Urothelium cell line (cell line): ENCODE measurements around the gene CBY2.
A peak's percentile ranks its signal among the peaks of the same experiment; 100 is the strongest.

ENCODE experiments used
- DNase-seq: peaks from one replicate; pipeline ENCODE4 v3.0.0; 2011; ENCODE audit warnings: low spot score, mixed read lengths
- FAIRE-seq: peaks from 2 replicates; lab custom pipeline; 2011; peaks lifted over from hg19 to GRCh38; lab: Jason Lieb, UNC

CBY2 gene

DNA sequence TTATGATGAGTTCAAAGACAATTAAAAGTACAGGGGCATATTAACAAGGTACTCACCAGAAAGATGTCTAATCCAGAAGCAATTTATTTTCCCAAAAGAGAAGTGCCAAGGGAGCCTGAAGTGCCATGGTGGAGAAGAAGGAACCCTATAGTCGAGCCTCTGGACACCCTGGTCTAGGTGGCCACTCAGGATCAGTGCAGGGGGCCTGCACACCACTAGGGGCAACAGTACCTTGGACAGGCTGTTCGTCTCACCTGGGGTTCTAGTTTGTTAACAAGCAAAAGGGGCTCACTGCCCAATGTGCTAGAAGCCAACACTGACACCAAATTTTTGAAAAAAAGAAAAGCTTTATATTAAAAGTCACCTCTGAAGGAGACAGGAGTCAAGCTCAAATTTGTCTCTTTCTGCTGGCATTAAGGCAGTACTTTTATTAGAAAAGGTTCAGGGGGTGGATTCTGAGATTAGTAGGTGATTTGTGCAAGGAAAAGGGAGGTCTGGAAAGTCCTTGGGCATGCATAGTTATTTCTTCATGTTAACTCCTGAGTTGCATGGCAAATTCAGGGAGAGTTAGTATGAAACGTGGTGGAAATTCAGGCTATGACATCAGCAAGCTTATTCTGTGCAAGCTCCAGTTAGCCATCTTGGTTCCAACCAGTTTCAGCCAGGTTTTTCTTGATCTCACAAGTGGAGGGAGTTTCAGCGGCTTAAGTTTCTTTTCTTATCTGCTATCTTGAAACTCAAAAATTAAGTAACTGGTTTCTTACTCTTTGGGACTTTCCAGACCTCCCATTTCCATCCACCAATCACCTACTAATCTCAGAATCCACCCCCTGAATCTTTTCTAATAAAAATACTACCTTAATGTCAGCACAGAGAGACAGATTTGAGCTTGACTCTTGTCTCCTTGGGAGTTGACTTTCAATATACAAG, 884 bp upstream of the CBY2 start:
- DNase-seq: no peak

DNA sequence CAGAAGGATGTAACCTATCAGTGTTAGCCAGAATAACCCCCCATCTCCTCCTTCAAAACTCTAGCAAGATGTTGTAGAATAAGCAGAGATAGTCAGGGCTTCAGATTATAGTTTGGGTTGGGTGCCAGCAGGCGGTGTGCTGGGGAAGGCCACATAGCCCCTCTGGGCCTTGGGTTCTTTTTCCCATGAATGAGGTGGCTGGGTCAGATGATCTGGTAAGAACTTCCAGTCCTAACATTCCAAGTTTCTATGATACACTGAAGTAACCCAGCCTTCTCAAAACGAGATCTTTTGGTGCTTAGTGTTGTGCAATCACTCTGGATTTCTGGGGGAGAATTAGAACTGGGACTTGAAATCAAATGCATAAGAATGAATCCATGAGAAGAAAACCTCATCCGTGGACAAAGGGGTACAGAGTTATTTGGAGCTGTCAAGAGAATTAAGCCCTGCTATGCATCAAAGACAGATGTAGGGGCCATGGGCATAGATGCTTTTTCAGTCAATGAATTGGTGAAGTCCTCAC, 810 bp downstream of the CBY2 start:
- no peak for DNase-seq
- no peak for FAIRE-seq

More for the DNA sequence above, 884 bp upstream of the CBY2 start:
- no peak for FAIRE-seq

DNA sequence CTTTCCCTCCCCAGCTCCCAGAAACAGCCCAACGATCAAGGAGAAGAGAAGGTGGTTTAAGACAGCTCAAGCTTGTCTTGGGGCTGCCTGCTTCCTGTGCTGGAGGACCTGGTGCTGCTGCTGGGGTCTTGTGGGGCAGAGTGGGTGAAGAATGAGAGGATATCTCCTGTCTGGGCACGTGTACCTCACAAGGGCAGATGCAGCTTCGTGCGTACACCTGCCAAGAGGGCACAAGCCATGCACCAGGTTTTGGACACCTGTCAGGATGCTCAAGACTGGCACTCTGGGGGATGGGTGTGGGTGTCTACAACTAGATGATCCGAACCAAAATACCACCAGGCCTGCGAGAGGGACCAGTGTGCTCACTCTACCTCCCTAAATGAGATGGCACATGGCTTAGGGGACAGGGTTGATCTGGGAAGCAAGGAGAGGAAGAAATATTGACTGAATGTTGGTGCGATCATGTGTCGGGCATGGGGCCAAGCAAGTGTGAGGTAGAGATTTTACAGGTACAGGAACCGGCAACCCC, 2.2 kb downstream of the CBY2 start:
- FAIRE-seq (no peak), DNase-seq (no peak)

DNA sequence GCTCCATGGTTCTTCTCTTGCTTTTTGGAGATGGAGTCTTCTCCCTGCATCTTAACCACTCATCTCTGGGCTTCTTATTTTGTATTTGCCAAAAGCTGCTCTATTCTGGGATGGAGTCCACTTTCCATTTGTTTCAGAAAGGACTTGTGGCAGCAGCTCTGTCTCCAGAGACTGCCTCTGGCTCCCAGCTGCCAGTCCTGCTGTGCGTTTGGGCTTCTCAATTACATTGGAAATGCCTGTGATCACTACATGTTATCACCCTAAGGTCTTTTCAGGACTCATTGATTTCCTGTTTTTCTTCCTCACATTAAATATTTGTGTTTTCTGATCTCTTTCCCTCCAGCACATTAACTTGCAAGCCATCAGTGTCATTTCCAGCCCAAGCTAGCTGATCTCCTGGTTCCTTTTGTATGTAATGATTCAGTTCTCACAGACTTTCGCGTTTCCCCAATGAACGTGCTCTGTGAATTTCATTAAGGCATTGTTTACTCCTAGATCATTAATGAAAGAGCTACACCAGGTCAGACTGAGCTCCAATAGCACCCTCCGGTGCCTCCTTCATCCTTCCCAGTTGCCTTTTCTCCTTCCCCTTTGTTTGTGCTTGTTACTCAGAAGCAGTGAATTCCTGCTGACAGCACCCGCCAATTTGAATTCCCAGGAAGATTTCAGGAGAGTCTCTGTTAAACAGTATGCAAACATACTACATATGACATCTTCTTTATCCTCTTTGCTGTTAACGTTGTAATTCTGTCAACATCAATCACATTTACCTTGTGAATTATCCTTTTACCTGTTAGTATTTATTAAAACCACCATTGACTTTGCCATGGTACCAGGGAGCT, 3.0 kb downstream of the CBY2 start:
- FAIRE-seq (no peak), DNase-seq (no peak)

DNA sequence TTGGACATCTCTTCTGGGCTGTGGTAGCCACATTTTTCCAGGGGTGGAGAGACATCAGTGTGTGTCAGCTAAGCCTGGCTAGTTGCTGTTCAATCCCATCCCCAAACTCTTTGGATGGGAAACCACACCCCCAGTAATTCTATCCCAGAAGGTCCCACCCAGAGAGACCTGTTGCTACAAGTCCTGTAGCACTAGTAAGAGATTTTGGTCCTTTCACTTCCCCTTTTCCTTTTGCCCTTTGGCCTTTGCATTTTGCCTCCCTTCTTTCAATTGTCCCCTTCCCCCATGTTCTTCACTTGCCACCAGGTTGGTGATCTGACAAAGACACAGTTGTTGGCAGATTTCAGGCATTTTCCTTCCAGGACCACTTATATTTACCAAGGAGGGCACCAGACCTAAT, 3.8 kb downstream of the CBY2 start:
- no peak for FAIRE-seq

DNA sequence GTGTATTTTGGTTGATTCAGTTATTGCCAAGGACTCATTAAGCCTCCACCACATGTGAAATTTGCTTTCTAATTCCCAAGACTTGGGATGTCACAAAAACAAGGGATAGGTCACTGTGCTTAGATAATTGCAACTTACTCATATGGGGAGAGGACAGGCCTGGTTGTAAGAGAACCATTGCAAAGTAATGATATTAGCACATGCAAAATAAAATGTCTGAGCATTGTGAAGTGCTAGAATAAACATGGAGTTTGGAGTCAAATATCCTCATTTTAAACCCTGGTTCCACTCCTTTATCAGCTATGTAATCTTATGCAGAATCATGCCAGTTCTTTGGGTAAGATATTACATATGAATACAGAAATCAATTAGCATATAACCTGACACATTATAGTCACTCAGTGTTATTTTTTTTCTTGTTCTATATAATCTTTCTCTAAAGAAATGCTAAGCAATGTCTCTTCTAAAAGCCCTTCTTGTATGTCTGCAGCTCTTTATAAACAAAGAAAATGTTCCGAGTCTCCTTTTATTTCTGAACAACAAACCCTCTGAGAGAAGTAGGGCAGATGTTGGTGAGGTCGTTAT, 5.5 kb downstream of the CBY2 start:
- FAIRE-seq (no peak), DNase-seq (no peak)

More for the DNA sequence above, 3.8 kb downstream of the CBY2 start:
- no peak for DNase-seq

DNA sequence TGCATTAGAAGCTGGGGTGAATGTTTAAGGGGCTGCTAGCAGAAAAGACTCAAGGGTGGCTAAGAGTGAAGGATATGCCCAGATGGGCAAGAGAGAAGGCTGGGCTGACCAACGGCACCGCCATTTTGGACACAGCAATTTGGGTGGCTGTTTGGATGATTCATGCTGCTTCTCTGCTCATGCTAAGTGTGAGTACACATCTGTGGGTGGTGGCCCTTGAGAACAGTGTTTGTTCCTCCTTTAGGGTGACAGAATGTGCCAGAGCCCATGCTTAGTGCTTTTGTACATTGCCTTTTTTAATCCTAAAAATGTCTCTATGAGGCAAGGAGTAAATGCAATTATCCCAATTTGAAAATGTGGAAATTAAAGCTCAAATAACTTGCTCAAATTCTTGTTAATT, 9.8 kb downstream of the CBY2 start:
- DNase-seq (no peak), FAIRE-seq (no peak)

DNA sequence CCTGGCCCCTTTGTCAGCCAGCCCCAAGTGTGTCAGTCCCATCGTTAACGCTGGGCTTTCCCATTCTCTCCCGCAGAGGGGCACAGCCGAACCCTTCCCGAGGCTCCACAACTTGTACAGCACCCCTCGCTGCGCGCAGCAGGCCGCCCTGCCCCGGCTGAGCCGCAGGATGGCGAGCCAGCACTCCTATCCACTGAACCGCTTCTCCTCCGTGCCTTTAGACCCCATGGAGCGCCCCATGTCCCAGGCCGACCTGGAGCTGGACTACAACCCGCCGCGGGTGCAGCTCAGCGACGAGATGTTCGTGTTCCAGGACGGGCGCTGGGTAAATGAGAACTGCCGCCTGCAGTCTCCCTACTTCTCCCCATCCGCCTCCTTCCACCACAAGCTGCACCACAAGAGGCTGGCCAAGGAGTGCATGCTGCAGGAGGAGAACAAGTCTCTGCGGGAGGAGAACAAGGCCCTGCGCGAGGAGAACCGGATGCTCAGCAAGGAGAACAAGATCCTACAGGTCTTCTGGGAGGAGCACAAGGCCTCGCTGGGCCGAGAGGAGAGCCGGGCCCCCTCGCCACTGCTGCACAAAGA, 11.1 kb downstream of the CBY2 start:
- no peak for DNase-seq
- no peak for FAIRE-seq

DNA sequence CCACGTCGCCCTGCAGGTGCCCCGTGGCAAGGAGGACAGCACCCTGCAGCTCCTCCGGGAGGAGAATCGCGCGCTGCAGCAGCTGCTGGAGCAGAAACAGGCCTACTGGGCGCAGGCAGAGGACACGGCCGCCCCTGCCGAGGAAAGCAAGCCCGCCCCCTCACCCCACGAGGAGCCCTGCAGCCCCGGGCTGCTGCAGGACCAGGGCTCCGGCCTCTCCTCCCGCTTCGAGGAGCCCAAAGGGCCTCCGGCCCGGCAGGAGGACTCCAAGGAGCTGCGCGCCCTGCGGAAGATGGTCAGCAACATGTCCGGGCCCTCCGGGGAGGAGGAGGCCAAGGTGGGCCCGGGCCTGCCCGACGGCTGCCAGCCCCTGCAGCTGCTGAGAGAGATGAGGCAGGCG, 11.6 kb downstream of the CBY2 start:
- FAIRE-seq: no peak
- DNase-seq: no peak

DNA sequence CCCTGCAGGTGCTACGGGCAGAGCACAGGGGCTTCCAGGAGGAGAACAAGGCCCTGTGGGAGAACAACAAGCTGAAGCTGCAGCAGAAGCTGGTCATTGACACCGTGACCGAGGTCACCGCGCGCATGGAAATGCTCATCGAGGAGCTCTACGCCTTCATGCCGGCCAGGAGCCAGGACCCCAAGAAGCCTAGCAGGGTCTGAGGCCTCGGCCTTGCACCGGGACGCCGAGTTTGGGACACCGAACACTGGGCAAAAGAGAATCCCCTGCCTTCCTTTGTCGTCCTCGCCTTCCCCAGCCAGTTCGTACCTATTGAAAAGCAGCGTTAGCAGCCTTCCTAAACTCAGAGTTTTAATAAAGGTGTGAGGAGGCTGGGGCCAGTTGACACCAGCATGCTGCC, 12.1 kb downstream of the CBY2 start:
- FAIRE-seq (no peak), DNase-seq (no peak)

DNA sequence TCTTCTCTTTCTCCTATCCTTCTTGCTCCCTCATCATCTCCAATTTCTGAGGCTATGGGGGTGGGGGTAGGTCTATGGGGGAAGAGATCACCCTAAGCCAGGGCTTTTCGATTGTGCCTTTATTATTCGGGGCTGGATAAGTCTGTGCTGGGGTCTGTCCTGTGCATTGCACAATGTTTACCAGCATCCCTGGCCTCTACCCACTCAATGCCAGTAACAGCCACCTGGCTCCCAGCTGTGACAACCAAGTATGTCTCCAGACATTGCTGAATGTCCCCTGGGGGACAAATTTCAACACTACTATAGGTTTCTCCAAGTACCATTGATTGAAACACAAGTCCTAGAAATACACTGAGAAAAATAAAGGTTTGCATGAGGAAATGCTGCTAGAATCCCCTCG, 13.2 kb downstream of the CBY2 start:
- no peak for DNase-seq
- FAIRE-seq: no peak

DNA sequence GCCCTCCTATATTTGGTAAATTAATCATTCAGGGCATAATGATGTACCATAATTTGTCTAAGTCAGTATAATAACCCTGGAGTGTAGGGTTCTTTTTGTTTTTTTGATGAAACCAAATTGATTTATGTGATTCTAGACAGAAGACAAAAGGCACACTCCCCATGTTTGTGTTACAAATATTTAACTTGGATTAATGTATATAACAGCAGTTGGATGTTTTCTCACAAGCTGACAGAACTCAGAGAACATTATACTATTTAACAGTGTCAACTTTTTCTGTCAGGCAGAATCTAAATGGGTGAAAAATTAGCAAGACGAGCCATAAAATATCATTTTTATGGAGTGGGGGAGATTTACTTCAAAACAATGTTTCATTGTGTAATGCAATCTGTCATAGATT, 15.2 kb downstream of the CBY2 start:
- DNase-seq: no peak
- no peak for FAIRE-seq

DNA sequence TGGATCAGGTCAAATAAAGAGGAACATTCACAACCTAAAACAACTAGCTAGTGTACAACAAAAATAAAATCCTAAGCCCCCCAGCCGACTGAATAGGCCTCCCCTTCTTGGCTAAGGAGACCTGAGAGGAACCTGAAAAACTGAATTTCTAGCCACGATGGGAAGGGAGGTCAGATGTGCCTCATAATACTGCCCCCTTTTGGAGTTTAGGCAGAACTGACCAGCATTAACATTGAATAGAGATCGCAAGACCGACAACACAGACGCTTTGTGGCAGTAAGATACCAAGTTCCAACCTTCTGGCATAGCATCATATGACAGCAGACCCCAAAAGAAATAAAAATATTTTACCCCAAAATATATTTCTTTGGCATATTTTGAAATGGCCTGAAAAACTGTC, 15.9 kb downstream of the CBY2 start:
- DNase-seq: peak; percentile 13
- FAIRE-seq: no peak

DNA sequence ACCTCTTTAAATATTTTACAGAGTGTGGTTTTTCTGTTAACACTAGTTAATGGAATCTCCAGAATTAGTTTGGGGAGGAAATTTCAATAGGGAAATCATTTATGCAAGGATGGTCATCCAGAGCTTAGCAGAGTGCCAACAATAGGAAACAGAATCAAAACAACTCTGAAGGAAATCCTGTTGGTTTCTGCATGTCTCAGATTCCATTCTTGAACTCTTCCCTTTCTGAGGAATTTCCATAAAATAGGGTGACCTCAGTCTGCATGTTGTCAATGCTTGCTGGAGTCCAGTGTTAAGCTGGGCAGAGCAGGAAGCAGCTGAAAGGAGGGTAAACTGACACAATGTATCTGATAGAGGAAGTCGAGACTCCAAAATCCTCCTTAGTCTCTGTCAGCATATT, 16.9 kb downstream of the CBY2 start:
- no peak for DNase-seq
- FAIRE-seq: no peak

DNA sequence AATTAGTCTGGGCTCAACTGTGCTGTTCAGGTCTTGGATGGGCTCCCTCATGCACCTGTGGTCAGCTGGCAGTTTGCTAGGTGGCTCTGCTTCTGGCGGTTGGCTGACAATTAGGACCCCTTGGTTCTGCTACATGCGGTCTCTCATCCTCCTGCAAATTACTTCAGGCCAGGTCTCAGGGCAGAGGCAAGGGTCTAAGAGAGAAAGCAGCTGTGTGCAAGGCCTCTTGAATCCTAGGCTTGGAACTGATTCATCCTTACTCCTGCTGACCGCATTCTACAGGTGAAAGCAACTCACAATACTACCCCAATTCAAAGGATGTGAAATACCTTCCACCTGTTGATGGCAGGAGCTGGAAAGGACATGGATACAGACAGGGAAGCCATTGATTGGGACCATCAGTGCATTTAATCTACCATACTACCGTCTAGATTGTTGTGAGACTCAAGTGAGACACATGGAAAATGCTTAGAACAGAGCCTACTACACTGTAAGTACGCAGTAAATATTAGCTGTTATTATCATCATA, 19.1 kb downstream of the CBY2 start:
- no peak for DNase-seq
- no peak for FAIRE-seq

DNA sequence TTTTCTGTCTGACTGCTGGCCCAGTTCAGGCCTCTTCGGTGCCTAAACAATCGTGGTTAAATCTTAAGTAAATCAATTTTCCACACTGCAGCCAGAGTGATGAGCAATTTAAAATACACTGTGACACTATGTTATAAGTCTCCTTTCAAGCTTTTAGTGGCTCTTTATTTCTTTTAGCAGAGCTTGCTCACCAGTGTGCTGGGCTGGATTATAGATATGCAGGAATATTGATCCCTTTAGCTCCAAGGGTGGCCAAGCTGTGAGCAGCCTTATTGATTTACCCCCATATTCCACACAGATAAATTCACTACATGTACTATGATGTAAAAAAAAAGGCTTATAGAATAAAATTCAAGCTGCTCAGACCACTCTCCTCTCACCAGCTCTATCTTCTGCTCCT, 21.7 kb downstream of the CBY2 start:
- DNase-seq: no peak
- no peak for FAIRE-seq

DNA sequence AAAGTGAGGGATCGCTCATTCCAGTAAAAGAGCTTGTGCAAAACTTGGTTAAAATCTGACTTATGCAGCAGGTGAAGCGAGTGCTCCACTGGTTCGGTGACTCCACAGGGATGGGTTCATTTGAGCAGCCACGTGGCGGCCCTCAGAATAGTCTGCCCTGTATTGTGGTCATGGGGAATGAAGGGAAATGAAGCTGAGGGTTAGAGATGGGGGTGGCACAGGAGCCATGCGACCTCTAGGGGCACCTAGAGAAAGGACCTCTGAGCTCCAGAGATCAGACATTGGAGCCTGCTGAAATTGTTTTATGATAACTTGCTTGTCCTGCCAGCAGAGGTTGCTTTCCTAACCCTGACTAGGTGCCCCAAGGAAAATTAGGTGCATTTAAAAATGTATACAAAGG, 26.6 kb downstream of the CBY2 start:
- FAIRE-seq (no peak), DNase-seq (peak; percentile 43)

DNA sequence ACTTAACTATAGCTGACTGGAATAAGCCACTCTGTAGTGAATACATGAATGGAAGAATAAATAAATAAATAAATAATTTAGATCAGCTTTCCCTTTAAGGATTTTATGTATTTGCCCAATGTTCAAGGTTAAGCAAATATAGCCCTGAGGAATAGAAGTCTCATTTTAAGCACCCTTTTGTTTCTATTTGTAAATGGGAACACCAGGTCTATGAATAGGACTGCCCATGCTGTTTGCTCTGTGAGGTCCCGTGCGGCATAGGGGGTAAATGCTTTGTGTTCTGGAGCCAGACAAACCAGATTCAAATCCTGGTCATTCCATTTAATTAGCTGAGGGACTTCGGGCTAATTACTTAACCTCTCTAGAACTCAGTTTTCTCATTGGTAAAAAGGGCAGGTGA, 29.3 kb downstream of the CBY2 start:
- DNase-seq (no peak), FAIRE-seq (no peak)

DNA sequence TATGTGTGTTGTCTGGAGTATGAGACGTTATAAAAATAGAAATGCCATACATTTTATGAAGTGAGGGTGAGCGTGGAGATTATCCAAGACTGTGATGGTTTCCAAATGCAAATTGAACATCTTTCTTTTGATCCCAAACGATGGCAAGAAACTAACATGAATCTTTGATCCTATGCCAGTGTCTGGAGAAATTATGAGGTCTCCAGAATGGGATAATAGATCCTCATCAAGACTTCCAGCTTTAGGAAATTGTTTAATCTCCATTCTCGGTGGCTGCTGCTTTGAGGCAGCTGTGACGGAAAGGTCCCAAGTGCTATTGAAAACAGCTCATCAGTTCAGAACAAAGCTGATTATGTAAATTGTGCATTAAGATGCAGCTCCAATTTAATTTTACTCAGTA, 30.8 kb downstream of the CBY2 start:
- no peak for FAIRE-seq
- DNase-seq: no peak

DNA sequence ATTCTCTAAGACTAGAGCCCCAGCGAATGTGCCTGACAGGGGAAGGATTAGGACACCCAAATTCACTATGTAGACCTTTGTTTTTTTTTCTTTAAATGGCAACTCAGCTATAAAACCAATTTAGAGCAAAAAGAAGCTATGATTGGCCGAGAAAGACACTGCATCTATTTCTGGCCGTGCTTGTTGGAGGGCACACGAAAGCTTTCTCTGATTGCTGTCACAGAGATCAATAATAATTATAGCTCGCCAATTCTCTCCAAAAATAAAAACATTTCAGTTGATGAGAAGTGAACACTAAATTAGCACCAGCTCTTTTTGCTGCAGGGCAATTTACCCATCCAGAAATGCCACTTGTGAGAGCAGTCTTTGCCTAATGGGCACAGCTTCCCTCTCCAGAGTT, 31.2 kb downstream of the CBY2 start:
- DNase-seq (no peak), FAIRE-seq (no peak)
